HepG2 (cell line): Measurements from ENCODE around the gene DACT2. TPM values are rescaled to one million over a fixed set of nuclear protein-coding genes. Genes with fewer than 3 reads are reported as not detected.

Experiments used
- FOSL1 ChIP-seq: sonication (generic); formaldehyde crosslinking; IDR thresholded peaks from 2 replicates; pipeline ENCODE4 v1.9.0; 2021; ENCODE audit warnings: missing genetic modification reagents, borderline replicate concordance
- GABPA ChIP-seq, 2 experiments: IDR thresholded peaks; 2 replicates each; pipeline ENCODE4 v1.6.1; 2011 to 2016; ENCODE audit warnings: low read depth in 2 of 2, low read length in 1 of 2, missing biosample characterization in 1 of 2, missing genetic modification characterization in 1 of 2
- RFXAP ChIP-seq: sonication (generic); formaldehyde crosslinking; IDR thresholded peaks from 2 replicates; pipeline ENCODE4 v1.4.0; 2020; ENCODE audit warnings: missing genetic modification reagents, borderline replicate concordance
- SOX6 ChIP-seq, 2 experiments: fragments of 450-650 bp in 1 of 2; sonication (generic) in 1 of 2; formaldehyde crosslinking in 1 of 2; IDR thresholded peaks; 2 replicates each; pipeline versions ENCODE4 v1.4.0 to v1.6.1; 2017 to 2020; ENCODE audit warnings: antibody characterized with exemption in 1 of 2, mild to moderate bottlenecking in 1 of 2, missing genetic modification reagents in 1 of 2
- SP5 ChIP-seq: IDR thresholded peaks from 2 replicates; pipeline ENCODE4 v1.6.1; 2016; ENCODE audit warnings: low read depth, borderline replicate concordance
- ZFP36L2 ChIP-seq: sonication (generic); formaldehyde crosslinking; IDR thresholded peaks from 2 replicates; pipeline ENCODE4 v1.4.0; 2020; ENCODE audit warnings: missing genetic modification reagents
- ZNF33A ChIP-seq: sonication (generic); formaldehyde crosslinking; IDR thresholded peaks from 2 replicates; pipeline ENCODE4 v1.5.1; 2020; ENCODE audit warnings: missing genetic modification reagents, mild to moderate bottlenecking, moderate library complexity, borderline replicate concordance
- ZNF382 ChIP-seq: sonication (generic); formaldehyde crosslinking; IDR thresholded peaks from 2 replicates; pipeline ENCODE4 v1.5.0; 2020; ENCODE audit warnings: missing genetic modification reagents, mild to moderate bottlenecking, borderline replicate concordance
- polyA plus RNA-seq, 8 experiments: library from polyadenylated mRNA; depleted of rRNA in 3 of 8; stranded (reverse) in 7 of 8; unstranded in 1 of 8; fragments of >200 nt; fragmentation: Illumina TruSeq in 4 of 8; extraction: Trizol in 4 of 8; gene quantifications; 2 replicates each; pipeline versions ENCODE4 v1.2.1 to v1.2.3, GENCODE V29; 2011 to 2016; ENCODE audit warnings: low read depth in 4 of 8, missing spikeins in 1 of 8, mixed read lengths in 1 of 8; ENCODE audit not compliant: insufficient read depth in 1 of 8
- total RNA-seq, 5 experiments: library from RNA; depleted of rRNA; stranded (reverse); fragments of >200 nt; fragmentation: Illumina TruSeq; extraction: Trizol; gene quantifications; 2 replicates each; pipeline ENCODE4 v1.2.3, GENCODE V29; 2016; ENCODE audit warnings: low read depth in 1 of 5
- TF ChIP-seq, protein P1 (sequence below): sonication (generic); formaldehyde crosslinking; IDR thresholded peaks from 2 replicates; pipeline ENCODE4 v1.5.0; 2020; ENCODE audit warnings: mild to moderate bottlenecking, missing genetic modification reagents, borderline replicate concordance
- TF ChIP-seq, protein P2 (sequence below): sonication (generic); formaldehyde crosslinking; conservative IDR thresholded peaks from 2 replicates; pipeline ENCODE4 v1.4.0; 2020; ENCODE audit warnings: mild to moderate bottlenecking, missing genetic modification reagents, moderate library complexity
- TF ChIP-seq, protein P3 (sequence below): IDR thresholded peaks from 2 replicates; pipeline ENCODE4 v1.6.1; 2016; ENCODE audit warnings: missing biosample characterization, missing genetic modification reagents, low read depth
- TF ChIP-seq, protein P4 (sequence below): sonication (generic); formaldehyde crosslinking; IDR thresholded peaks from 2 replicates; pipeline ENCODE4 v1.4.0; 2020; ENCODE audit warnings: missing genetic modification reagents

Gene DACT2
- total and polyA plus RNA-seq, 2 of the 13 experiments (the other 11 are each of a cell fraction or from before 2014, with no cell fraction given): 0.15 TPM; not detected in 1

DNA sequence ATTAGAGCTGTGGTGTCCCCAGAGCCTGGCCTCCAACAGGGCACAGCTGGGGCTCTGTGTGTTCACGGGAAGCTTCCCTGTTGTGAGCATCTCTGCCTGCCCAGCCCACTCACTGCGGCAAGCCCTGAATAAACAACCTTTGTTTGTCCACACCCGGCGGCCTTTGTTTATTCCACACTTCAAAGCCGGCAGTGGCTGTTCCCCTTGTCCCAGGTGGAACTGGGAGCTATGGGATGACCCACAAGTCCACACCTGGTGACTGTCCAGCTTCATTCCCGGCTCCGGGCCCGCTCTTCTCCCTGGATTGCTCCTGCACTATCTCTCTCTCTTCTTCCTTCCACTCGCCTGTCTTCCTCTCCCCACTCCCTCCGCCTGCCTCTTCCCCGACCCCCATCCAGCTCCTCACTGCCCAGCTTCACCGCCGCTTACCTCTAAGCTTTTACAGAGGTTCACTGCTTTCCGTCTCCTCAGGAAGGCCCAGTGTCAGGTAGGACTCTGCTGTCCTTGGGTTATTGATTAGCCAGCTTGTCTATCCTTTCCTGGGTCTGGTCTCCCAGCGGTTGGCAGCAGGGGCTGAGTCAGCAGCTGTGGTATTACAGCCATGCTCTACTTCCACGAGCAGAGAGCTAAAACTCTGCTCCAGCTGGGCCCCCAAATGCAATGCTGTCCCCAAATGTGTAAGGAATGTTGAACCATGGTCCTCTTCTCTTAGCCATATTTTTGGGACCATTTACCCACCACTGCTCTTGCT lies 17.8 kb downstream of the DACT2 start (continued):
- TF ChIP-seq, protein P1, sequence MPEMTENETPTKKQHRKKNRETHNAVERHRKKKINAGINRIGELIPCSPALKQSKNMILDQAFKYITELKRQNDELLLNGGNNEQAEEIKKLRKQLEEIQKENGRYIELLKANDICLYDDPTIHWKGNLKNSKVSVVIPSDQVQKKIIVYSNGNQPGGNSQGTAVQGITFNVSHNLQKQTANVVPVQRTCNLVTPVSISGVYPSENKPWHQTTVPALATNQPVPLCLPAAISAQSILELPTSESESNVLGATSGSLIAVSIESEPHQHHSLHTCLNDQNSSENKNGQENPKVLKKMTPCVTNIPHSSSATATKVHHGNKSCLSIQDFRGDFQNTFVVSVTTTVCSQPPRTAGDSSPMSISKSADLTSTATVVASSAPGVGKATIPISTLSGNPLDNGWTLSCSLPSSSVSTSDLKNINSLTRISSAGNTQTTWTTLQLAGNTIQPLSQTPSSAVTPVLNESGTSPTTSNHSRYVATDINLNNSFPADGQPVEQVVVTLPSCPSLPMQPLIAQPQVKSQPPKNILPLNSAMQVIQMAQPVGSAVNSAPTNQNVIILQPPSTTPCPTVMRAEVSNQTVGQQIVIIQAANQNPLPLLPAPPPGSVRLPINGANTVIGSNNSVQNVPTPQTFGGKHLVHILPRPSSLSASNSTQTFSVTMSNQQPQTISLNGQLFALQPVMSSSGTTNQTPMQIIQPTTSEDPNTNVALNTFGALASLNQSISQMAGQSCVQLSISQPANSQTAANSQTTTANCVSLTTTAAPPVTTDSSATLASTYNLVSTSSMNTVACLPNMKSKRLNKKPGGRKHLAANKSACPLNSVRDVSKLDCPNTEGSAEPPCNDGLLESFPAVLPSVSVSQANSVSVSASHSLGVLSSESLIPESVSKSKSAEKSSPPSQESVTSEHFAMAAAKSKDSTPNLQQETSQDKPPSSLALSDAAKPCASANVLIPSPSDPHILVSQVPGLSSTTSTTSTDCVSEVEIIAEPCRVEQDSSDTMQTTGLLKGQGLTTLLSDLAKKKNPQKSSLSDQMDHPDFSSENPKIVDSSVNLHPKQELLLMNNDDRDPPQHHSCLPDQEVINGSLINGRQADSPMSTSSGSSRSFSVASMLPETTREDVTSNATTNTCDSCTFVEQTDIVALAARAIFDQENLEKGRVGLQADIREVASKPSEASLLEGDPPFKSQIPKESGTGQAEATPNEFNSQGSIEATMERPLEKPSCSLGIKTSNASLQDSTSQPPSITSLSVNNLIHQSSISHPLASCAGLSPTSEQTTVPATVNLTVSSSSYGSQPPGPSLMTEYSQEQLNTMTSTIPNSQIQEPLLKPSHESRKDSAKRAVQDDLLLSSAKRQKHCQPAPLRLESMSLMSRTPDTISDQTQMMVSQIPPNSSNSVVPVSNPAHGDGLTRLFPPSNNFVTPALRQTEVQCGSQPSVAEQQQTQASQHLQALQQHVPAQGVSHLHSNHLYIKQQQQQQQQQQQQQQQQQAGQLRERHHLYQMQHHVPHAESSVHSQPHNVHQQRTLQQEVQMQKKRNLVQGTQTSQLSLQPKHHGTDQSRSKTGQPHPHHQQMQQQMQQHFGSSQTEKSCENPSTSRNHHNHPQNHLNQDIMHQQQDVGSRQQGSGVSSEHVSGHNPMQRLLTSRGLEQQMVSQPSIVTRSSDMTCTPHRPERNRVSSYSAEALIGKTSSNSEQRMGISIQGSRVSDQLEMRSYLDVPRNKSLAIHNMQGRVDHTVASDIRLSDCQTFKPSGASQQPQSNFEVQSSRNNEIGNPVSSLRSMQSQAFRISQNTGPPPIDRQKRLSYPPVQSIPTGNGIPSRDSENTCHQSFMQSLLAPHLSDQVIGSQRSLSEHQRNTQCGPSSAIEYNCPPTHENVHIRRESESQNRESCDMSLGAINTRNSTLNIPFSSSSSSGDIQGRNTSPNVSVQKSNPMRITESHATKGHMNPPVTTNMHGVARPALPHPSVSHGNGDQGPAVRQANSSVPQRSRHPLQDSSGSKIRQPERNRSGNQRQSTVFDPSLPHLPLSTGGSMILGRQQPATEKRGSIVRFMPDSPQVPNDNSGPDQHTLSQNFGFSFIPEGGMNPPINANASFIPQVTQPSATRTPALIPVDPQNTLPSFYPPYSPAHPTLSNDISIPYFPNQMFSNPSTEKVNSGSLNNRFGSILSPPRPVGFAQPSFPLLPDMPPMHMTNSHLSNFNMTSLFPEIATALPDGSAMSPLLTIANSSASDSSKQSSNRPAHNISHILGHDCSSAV (CRISPR knock-in tag): no peak
- no peak for TF ChIP-seq ZFP36L2 (CRISPR knock-in tag)
- TF ChIP-seq GABPA (IDR thresholded peaks at IDR 0.05; ENCODE audit: low read depth, low read length): no peak
- peak; percentile 37; the same call in 1 of the 2 replicates for TF ChIP-seq GABPA (CRISPR knock-in tag; IDR thresholded peaks at IDR 0.05; ENCODE audit: low read depth)
- TF ChIP-seq, protein P2, sequence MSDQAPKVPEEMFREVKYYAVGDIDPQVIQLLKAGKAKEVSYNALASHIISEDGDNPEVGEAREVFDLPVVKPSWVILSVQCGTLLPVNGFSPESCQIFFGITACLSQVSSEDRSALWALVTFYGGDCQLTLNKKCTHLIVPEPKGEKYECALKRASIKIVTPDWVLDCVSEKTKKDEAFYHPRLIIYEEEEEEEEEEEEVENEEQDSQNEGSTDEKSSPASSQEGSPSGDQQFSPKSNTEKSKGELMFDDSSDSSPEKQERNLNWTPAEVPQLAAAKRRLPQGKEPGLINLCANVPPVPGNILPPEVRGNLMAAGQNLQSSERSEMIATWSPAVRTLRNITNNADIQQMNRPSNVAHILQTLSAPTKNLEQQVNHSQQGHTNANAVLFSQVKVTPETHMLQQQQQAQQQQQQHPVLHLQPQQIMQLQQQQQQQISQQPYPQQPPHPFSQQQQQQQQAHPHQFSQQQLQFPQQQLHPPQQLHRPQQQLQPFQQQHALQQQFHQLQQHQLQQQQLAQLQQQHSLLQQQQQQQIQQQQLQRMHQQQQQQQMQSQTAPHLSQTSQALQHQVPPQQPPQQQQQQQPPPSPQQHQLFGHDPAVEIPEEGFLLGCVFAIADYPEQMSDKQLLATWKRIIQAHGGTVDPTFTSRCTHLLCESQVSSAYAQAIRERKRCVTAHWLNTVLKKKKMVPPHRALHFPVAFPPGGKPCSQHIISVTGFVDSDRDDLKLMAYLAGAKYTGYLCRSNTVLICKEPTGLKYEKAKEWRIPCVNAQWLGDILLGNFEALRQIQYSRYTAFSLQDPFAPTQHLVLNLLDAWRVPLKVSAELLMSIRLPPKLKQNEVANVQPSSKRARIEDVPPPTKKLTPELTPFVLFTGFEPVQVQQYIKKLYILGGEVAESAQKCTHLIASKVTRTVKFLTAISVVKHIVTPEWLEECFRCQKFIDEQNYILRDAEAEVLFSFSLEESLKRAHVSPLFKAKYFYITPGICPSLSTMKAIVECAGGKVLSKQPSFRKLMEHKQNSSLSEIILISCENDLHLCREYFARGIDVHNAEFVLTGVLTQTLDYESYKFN (CRISPR knock-in tag): peak; percentile 84
- TF ChIP-seq, protein P3, sequence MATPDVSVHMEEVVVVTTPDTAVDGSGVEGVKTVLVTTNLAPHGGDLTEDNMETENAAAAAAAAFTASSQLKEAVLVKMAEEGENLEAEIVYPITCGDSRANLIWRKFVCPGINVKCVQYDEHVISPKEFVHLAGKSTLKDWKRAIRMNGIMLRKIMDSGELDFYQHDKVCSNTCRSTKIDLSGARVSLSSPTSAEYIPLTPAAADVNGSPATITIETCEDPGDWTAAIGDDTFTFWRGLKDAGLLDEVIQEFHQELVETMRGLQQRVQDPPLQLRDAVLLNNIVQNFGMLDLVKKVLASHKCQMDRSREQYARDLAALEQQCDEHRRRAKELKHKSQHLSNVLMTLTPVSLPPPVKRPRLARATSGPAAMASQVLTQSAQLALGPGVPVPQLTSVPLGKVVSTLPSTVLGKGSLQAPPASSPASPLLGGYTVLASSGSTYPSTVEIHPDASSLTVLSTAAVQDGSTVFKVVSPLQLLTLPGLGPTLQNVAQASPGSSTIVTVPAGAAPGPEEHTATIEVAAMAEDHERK (CRISPR knock-in tag): no peak
- no peak for TF ChIP-seq SOX6 (IDR thresholded peaks at IDR 0.05)
- peak; percentile 98 for TF ChIP-seq SOX6 (CRISPR knock-in tag; IDR thresholded peaks at IDR 0.05)
- TF ChIP-seq, protein P4, sequence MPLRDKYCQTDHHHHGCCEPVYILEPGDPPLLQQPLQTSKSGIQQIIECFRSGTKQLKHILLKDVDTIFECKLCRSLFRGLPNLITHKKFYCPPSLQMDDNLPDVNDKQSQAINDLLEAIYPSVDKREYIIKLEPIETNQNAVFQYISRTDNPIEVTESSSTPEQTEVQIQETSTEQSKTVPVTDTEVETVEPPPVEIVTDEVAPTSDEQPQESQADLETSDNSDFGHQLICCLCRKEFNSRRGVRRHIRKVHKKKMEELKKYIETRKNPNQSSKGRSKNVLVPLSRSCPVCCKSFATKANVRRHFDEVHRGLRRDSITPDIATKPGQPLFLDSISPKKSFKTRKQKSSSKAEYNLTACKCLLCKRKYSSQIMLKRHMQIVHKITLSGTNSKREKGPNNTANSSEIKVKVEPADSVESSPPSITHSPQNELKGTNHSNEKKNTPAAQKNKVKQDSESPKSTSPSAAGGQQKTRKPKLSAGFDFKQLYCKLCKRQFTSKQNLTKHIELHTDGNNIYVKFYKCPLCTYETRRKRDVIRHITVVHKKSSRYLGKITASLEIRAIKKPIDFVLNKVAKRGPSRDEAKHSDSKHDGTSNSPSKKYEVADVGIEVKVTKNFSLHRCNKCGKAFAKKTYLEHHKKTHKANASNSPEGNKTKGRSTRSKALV: no peak; the same call in 1 of the 2 replicates
- TF ChIP-seq ZNF382 (CRISPR knock-in tag): no peak
- no peak for TF ChIP-seq FOSL1
- TF ChIP-seq SP5: peak; percentile 94
- TF ChIP-seq RFXAP (CRISPR knock-in tag): 0 out of 2 replicates have a peak, but pooled peaks have one; percentile 17
- TF ChIP-seq ZNF33A (CRISPR knock-in tag): no peak
